Activated CD8-positive, alpha-beta memory T cell treated with anti-CD3 and anti-CD28 coated beads, Interleukin-2, amount 10 ng/mL, durations not matched to agents 7 days and 5 days (primary cell): Measurements from ENCODE around the gene LRMDA. TPM values are rescaled to one million over a fixed set of nuclear protein-coding genes. Genes with fewer than 3 reads are reported as not detected.

Source experiments
- ATAC-seq: fragments of 150-1000 bp; cut with Tn5 transposase; one replicate; pipeline ENCODE4 v1.10.0; 2021; ENCODE audit warnings: moderate library complexity
- CTCF ChIA-PET: fragments of 350-600 bp; sonication (Branson Sonifier 250); formaldehyde crosslinking; loops from one replicate; lab custom pipeline; 2021; ENCODE audit warnings: antibody characterized with exemption; lab: Charles Lee
- DNase-seq: peaks from one replicate; pipeline ENCODE4 v3.0.0-alpha.2; 2020
- H3K27ac Mint-ChIP-seq: one replicate; pipeline ENCODE4 v1.8.0; 2021; ENCODE audit warnings: mild to moderate bottlenecking, mixed read lengths
- H3K27me3 Mint-ChIP-seq: one replicate; pipeline ENCODE4 v1.8.0; 2021; ENCODE audit warnings: mixed read lengths
- H3K36me3 Mint-ChIP-seq: one replicate; pipeline ENCODE4 v1.8.0; 2021; ENCODE audit warnings: mild to moderate bottlenecking, mixed read lengths
- H3K4me1 Mint-ChIP-seq: one replicate; pipeline ENCODE4 v1.8.0; 2021; ENCODE audit warnings: mixed read lengths
- H3K4me3 Mint-ChIP-seq: one replicate; pipeline ENCODE4 v1.8.0; 2021; ENCODE audit warnings: mild to moderate bottlenecking, moderate library complexity, mixed read lengths
- H3K9me3 Mint-ChIP-seq: one replicate; pipeline ENCODE4 v1.8.0; 2022; ENCODE audit warnings: low read depth, mixed read lengths
- total RNA-seq, 2 experiments: library from RNA; stranded (reverse); gene quantifications; one replicate each; pipeline ENCODE4 v1.2.3, GENCODE V29; 2021

The LRMDA gene
- total RNA-seq, 2 experiments from 2014 or later, result not detected

GRCh38 chr10:75606203-75606779 lies 174.9 kb downstream of the LRMDA start:
- no peak for ATAC-seq
- no peaks in the 10 kb centered on the region for H3K27me3 Mint-ChIP-seq
- H3K27ac Mint-ChIP-seq, result no peak overlapping the region
- no peaks in the 10 kb centered on the region for H3K9me3 Mint-ChIP-seq
- CTCF ChIA-PET, result no interaction called here
- no peaks in the 10 kb centered on the region for H3K4me1 Mint-ChIP-seq
- no peak overlapping the region for H3K4me3 Mint-ChIP-seq
- no peaks in the 10 kb centered on the region for H3K36me3 Mint-ChIP-seq
- DNase-seq, result no peak

GRCh38 chr10:75607576-75607975 lies 176.2 kb downstream of the LRMDA start:
- ATAC-seq (no peak), DNase-seq (no peak)
- CTCF ChIA-PET, result no interaction called here
- Mint-ChIP-seq H3K27ac (no peak overlapping the region), H3K4me1 (no peaks in the 10 kb centered on the region), H3K27me3 (no peaks in the 10 kb centered on the region), H3K36me3 (no peaks in the 10 kb centered on the region), H3K4me3 (no peak overlapping the region), H3K9me3 (no peaks in the 10 kb centered on the region)

- H3K27ac Mint-ChIP-seq, result no peak overlapping the region
- no peaks in the 10 kb centered on the region for H3K9me3 Mint-ChIP-seq
- peaks cover 9% of the 10 kb centered on the region for H3K27me3 Mint-ChIP-seq
- no peaks in the 10 kb centered on the region for H3K36me3 Mint-ChIP-seq
- H3K4me1 Mint-ChIP-seq, result no peaks in the 10 kb centered on the region
- no peak overlapping the region for H3K4me3 Mint-ChIP-seq
- ATAC-seq (no peak), DNase-seq (no peak)
- CTCF ChIA-PET, result no interaction called here
These were observed 178.8 kb downstream of the LRMDA start for GRCh38 chr10:75610183-75610582.

GRCh38 chr10:75611172-75611992 lies 180.0 kb downstream of the LRMDA start:
- no peak for ATAC-seq
- Mint-ChIP-seq H3K27ac (no peak overlapping the region), H3K4me1 (no peaks in the 10 kb centered on the region), H3K9me3 (no peaks in the 10 kb centered on the region), H3K4me3 (no peak overlapping the region), H3K27me3 (peaks cover 9% of the 10 kb centered on the region), H3K36me3 (no peaks in the 10 kb centered on the region)
- DNase-seq, result no peak
- CTCF ChIA-PET, result no interaction called here

- Mint-ChIP-seq H3K4me1 (no peaks in the 10 kb centered on the region), H3K4me3 (no peak overlapping the region), H3K9me3 (no peaks in the 10 kb centered on the region), H3K36me3 (no peaks in the 10 kb centered on the region), H3K27ac (no peak overlapping the region), H3K27me3 (peaks cover 9% of the 10 kb centered on the region)
- CTCF ChIA-PET, result no interaction called here
- DNase-seq (no peak), ATAC-seq (no peak)
These were observed 180.6 kb downstream of the LRMDA start for GRCh38 chr10:75611993-75612372.

GRCh38 chr10:75612904-75613684 lies 181.7 kb downstream of the LRMDA start:
- peaks cover 9% of the 10 kb centered on the region for H3K27me3 Mint-ChIP-seq
- CTCF ChIA-PET, result no interaction called here

GRCh38 chr10:75613685-75614504 lies 182.5 kb downstream of the LRMDA start:
- no peak for ATAC-seq
- CTCF ChIA-PET, result no interaction called here
- Mint-ChIP-seq H3K27me3 (peaks cover 9% of the 10 kb centered on the region), H3K4me3 (no peak overlapping the region), H3K9me3 (no peaks in the 10 kb centered on the region), H3K27ac (no peak overlapping the region), H3K4me1 (no peaks in the 10 kb centered on the region), H3K36me3 (no peaks in the 10 kb centered on the region)
- DNase-seq, result no peak

More at GRCh38 chr10:75612904-75613684, 181.7 kb downstream of the LRMDA start:
- H3K4me3 Mint-ChIP-seq, result no peak overlapping the region
- ATAC-seq (no peak), DNase-seq (no peak)
- H3K4me1 Mint-ChIP-seq, result no peaks in the 10 kb centered on the region
- no peaks in the 10 kb centered on the region for H3K36me3 Mint-ChIP-seq
- no peaks in the 10 kb centered on the region for H3K9me3 Mint-ChIP-seq
- no peak overlapping the region for H3K27ac Mint-ChIP-seq

GRCh38 chr10:75616076-75616475 lies 184.7 kb downstream of the LRMDA start:
- DNase-seq, result no peak
- no peak overlapping the region for H3K27ac Mint-ChIP-seq
- CTCF ChIA-PET, result no interaction called here
- ATAC-seq, result no peak
- H3K27me3 Mint-ChIP-seq, result peaks cover 9% of the 10 kb centered on the region
- no peaks in the 10 kb centered on the region for H3K4me1 Mint-ChIP-seq
- no peaks in the 10 kb centered on the region for H3K9me3 Mint-ChIP-seq
- H3K36me3 Mint-ChIP-seq, result no peaks in the 10 kb centered on the region
- no peak overlapping the region for H3K4me3 Mint-ChIP-seq

GRCh38 chr10:75616874-75617478 lies 185.6 kb downstream of the LRMDA start:
- Mint-ChIP-seq H3K27ac (no peak overlapping the region), H3K9me3 (no peaks in the 10 kb centered on the region)

GRCh38 chr10:75617485-75618155 lies 186.2 kb downstream of the LRMDA start:
- DNase-seq, result no peak
- Mint-ChIP-seq H3K9me3 (no peaks in the 10 kb centered on the region), H3K36me3 (no peaks in the 10 kb centered on the region), H3K4me3 (no peak overlapping the region), H3K4me1 (no peaks in the 10 kb centered on the region), H3K27ac (no peak overlapping the region), H3K27me3 (peaks cover 9% of the 10 kb centered on the region)
- ATAC-seq, result no peak
- CTCF ChIA-PET, result no interaction called here

More at GRCh38 chr10:75616874-75617478, 185.6 kb downstream of the LRMDA start:
- CTCF ChIA-PET, result no interaction called here
- H3K36me3 Mint-ChIP-seq, result no peaks in the 10 kb centered on the region
- DNase-seq (no peak), ATAC-seq (no peak)
- H3K27me3 Mint-ChIP-seq, result peaks cover 9% of the 10 kb centered on the region
- H3K4me3 Mint-ChIP-seq, result no peak overlapping the region
- H3K4me1 Mint-ChIP-seq, result no peaks in the 10 kb centered on the region

GRCh38 chr10:75619635-75620034 lies 188.2 kb downstream of the LRMDA start:
- H3K27me3 Mint-ChIP-seq, result no peaks in the 10 kb centered on the region
- H3K36me3 Mint-ChIP-seq, result no peaks in the 10 kb centered on the region
- H3K4me1 Mint-ChIP-seq, result no peaks in the 10 kb centered on the region
- no peak for DNase-seq
- no peaks in the 10 kb centered on the region for H3K9me3 Mint-ChIP-seq
- CTCF ChIA-PET, result interaction anchor here (0.5 kb wide), 1 partner anchor 684 kb away, joined by 3 read pairs; no protein-coding TSS in a partner anchor
- ATAC-seq, result no peak
- H3K27ac Mint-ChIP-seq, result no peak overlapping the region
- H3K4me3 Mint-ChIP-seq, result no peak overlapping the region

- H3K4me1 Mint-ChIP-seq, result no peaks in the 10 kb centered on the region
- ATAC-seq, result no peak
- CTCF ChIA-PET, result no interaction called here
- H3K36me3 Mint-ChIP-seq, result no peaks in the 10 kb centered on the region
- no peak overlapping the region for H3K27ac Mint-ChIP-seq
- H3K9me3 Mint-ChIP-seq, result no peaks in the 10 kb centered on the region
- no peaks in the 10 kb centered on the region for H3K27me3 Mint-ChIP-seq
- no peak overlapping the region for H3K4me3 Mint-ChIP-seq
- no peak for DNase-seq
These were observed 188.9 kb downstream of the LRMDA start for GRCh38 chr10:75620356-75620755.
